Osteoblast (primary cell): ENCODE data around the gene CC2D2B. TPM values are rescaled to one million over a fixed set of nuclear protein-coding genes. Genes with fewer than 3 reads are reported as not detected.
A peak's percentile ranks its signal among the peaks of the same experiment; 100 is the strongest.
"Not testable (repeated sequence)": the region's sequence is repeated elsewhere in the genome, so short reads cannot be mapped to it uniquely, and the experiment has no call there.

Experiments
- DNase-seq: peaks from one replicate; pipeline ENCODE4 v3.0.0; 2011; ENCODE audit warnings: low spot score, mixed read lengths; ENCODE audit not compliant: insufficient read length; ENCODE audit errors: missing footprints
- H2AFZ ChIP-seq: 2 replicates; pipeline ENCODE4 v1.6.0; 2011; ENCODE audit warnings: mild to moderate bottlenecking, low read length
- H3K27ac ChIP-seq: 2 replicates; pipeline ENCODE4 v1.5.1; 2011; ENCODE audit warnings: mild to moderate bottlenecking, low read depth, low read length, moderate library complexity
- H3K27me3 ChIP-seq: 2 replicates; pipeline ENCODE4 v1.6.0; 2012; ENCODE audit warnings: mild to moderate bottlenecking, control low read depth, inconsistent platforms, low read length, moderate library complexity; ENCODE audit not compliant: insufficient read depth
- H3K36me3 ChIP-seq: 2 replicates; pipeline ENCODE4 v1.5.1; 2011; ENCODE audit warnings: mild to moderate bottlenecking, low read length, control low read depth, moderate library complexity; ENCODE audit not compliant: insufficient read depth
- H3K4me1 ChIP-seq: 2 replicates; pipeline ENCODE4 v1.5.1; 2011; ENCODE audit warnings: mild to moderate bottlenecking, low read length, control low read depth, moderate library complexity; ENCODE audit not compliant: insufficient read depth
- H3K4me2 ChIP-seq: 2 replicates; pipeline ENCODE4 v1.6.0; 2011; ENCODE audit warnings: mild to moderate bottlenecking, low read length; ENCODE audit not compliant: insufficient read depth
- H3K4me3 ChIP-seq: fragments of 200-600 bp; sonication (generic); 3 replicates; pipeline ENCODE4 v1.5.1; 2012; ENCODE audit warnings: mild to moderate bottlenecking, low read length, inconsistent platforms; ENCODE audit not compliant: insufficient read depth
- H3K79me2 ChIP-seq: 2 replicates; pipeline ENCODE4 v1.6.0; 2012; ENCODE audit warnings: mild to moderate bottlenecking, low read length, control low read depth, inconsistent platforms; ENCODE audit not compliant: insufficient read depth
- H3K9me3 ChIP-seq: 2 replicates; pipeline ENCODE4 v1.5.1; 2011; ENCODE audit warnings: low read depth, low read length, control low read depth
- H4K20me1 ChIP-seq: 2 replicates; pipeline ENCODE4 v1.6.0; 2012; ENCODE audit warnings: mild to moderate bottlenecking, low read length, control low read depth; ENCODE audit not compliant: insufficient read depth
- total RNA-seq: library from RNA; depleted of rRNA; stranded (reverse); fragments of >200 nt; gene quantifications from 2 replicates; pipeline ENCODE4 v1.2.3, GENCODE V29; 2012
- TF ChIP-seq, protein P1 (sequence below): IDR thresholded peaks from 2 replicates; pipeline ENCODE4 v1.5.1; 2011; ENCODE audit warnings: mild to moderate bottlenecking, low read depth, low read length, moderate library complexity; ENCODE audit errors: extremely low read depth

Gene CC2D2B
- total RNA-seq, 1 donor: 0.36 TPM

DNA sequence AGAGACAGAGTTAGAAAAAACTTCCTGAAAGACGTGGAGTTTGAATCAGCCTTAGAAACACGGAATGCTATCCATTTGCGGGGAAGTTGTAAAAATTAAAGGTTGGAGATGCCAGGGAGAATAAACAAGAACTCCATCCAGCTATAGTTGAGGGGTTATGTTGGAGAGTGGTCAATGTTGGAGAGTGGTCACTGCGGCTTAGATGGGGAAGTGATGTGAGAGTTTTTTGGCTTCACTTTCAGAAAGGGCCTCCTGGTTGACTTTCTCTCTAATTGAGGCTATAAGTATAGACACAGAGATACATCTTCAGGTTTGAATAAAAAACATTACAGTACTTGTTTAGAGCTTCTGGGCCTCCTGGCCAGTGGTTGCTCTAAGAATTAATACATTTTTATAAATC, 675 bp downstream of the CC2D2B start:
- Histone ChIP-seq H2AFZ (peak overlapping the region; percentile 95), H3K36me3 (no peaks in the 10 kb centered on the region), H3K27ac (no peak overlapping the region), H3K9me3 (no peaks in the 10 kb centered on the region), H3K4me2 (peak overlapping the region; percentile 84), H4K20me1 (no peaks in the 10 kb centered on the region), H3K27me3 (no peaks in the 10 kb centered on the region), H3K79me2 (peaks cover 4% of the 10 kb centered on the region), H3K4me3 (peak overlapping the region; percentile 83), H3K4me1 (peaks cover 4% of the 10 kb centered on the region)
- DNase-seq: no peak
- TF ChIP-seq, protein P1, sequence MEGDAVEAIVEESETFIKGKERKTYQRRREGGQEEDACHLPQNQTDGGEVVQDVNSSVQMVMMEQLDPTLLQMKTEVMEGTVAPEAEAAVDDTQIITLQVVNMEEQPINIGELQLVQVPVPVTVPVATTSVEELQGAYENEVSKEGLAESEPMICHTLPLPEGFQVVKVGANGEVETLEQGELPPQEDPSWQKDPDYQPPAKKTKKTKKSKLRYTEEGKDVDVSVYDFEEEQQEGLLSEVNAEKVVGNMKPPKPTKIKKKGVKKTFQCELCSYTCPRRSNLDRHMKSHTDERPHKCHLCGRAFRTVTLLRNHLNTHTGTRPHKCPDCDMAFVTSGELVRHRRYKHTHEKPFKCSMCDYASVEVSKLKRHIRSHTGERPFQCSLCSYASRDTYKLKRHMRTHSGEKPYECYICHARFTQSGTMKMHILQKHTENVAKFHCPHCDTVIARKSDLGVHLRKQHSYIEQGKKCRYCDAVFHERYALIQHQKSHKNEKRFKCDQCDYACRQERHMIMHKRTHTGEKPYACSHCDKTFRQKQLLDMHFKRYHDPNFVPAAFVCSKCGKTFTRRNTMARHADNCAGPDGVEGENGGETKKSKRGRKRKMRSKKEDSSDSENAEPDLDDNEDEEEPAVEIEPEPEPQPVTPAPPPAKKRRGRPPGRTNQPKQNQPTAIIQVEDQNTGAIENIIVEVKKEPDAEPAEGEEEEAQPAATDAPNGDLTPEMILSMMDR: no peak

- no peak for DNase-seq
- H3K27ac ChIP-seq: no peak overlapping the region
- no peak overlapping the region for H3K4me2 ChIP-seq
- no peaks in the 10 kb centered on the region for H3K27me3 ChIP-seq
- no peaks in the 10 kb centered on the region for H3K36me3 ChIP-seq
- H3K4me1 ChIP-seq: peaks cover 4% of the 10 kb centered on the region
- no peak overlapping the region for H2AFZ ChIP-seq
- TF ChIP-seq, protein P1: no peak
- no peaks in the 10 kb centered on the region for H4K20me1 ChIP-seq
- H3K79me2 ChIP-seq: peaks cover 4% of the 10 kb centered on the region
- no peaks in the 10 kb centered on the region for H3K9me3 ChIP-seq
- H3K4me3 ChIP-seq: no peak overlapping the region
Measured at GRCh38 chr10:95909561-95909960, 1.8 kb downstream of the CC2D2B start.

- not testable (repeated sequence) for H3K4me1 ChIP-seq, H4K20me1 ChIP-seq, H3K4me3 ChIP-seq, H3K79me2 ChIP-seq, H2AFZ ChIP-seq, H3K27ac ChIP-seq, DNase-seq, H3K4me2 ChIP-seq, H3K9me3 ChIP-seq, H3K27me3 ChIP-seq, H3K36me3 ChIP-seq
Measured at GRCh38 chr10:95916039-95916438, 8.3 kb downstream of the CC2D2B start.

- no peak overlapping the region for H3K4me2 ChIP-seq
- H3K27ac ChIP-seq: no peak overlapping the region
- no peaks in the 10 kb centered on the region for H3K4me1 ChIP-seq
- H3K79me2 ChIP-seq: no peaks in the 10 kb centered on the region
- no peak overlapping the region for H2AFZ ChIP-seq
- TF ChIP-seq, protein P1: no peak
- no peak for DNase-seq
- H3K9me3 ChIP-seq: no peaks in the 10 kb centered on the region
- no peaks in the 10 kb centered on the region for H3K36me3 ChIP-seq
- no peaks in the 10 kb centered on the region for H4K20me1 ChIP-seq
- no peak overlapping the region for H3K4me3 ChIP-seq
- no peaks in the 10 kb centered on the region for H3K27me3 ChIP-seq
Measured at GRCh38 chr10:95920798-95921426, 13.1 kb downstream of the CC2D2B start.
